Activated T-cell treated with anti-CD3 and anti-CD28 coated beads, Interleukin-2, amount 50 U/mL, for 4 hours (primary cell): ENCODE results near the gene TUBG1. TPM values are rescaled to one million over a fixed set of nuclear protein-coding genes. Genes with fewer than 3 reads are reported as not detected.
"Not testable (repeated sequence)": the region's sequence is repeated elsewhere in the genome, so short reads cannot be mapped to it uniquely, and the experiment has no call there.

ENCODE experiments used
- ATAC-seq, 2 donors: fragments of 200-7000 bp; cut with Tn5 transposase; one replicate each; pipeline ENCODE4 v1.10.0; 2021
- DNase-seq: peaks from one replicate; pipeline ENCODE4 v3.0.0-alpha.2; 2020
- H3K27me3 Mint-ChIP-seq: one replicate; pipeline ENCODE4 v1.8.0; 2021; ENCODE audit warnings: low read depth, mixed read lengths
- H3K36me3 Mint-ChIP-seq: one replicate; pipeline ENCODE4 v1.8.0; 2022; ENCODE audit warnings: mixed read lengths; ENCODE audit not compliant: insufficient read depth
- H3K4me1 Mint-ChIP-seq: one replicate; pipeline ENCODE4 v1.8.0; 2021; ENCODE audit warnings: low read depth, mixed read lengths
- H3K4me3 Mint-ChIP-seq: one replicate; pipeline ENCODE4 v1.8.0; 2021; ENCODE audit warnings: mild to moderate bottlenecking, moderate library complexity, mixed read lengths
- H3K9me3 Mint-ChIP-seq: one replicate; pipeline ENCODE4 v1.8.0; 2021; ENCODE audit warnings: mixed read lengths
- total RNA-seq, 3 donors: library from RNA; stranded (reverse); gene quantifications; one replicate each; pipeline ENCODE4 v1.2.1, GENCODE V29; 2021

TUBG1 gene
- total RNA-seq, 3 donors from 2014 or later: 91.7 to 103 (median 93.7) TPM

- ATAC-seq, H3K9me3 Mint-ChIP-seq, H3K36me3 Mint-ChIP-seq, H3K4me3 Mint-ChIP-seq, DNase-seq, H3K27me3 Mint-ChIP-seq, H3K4me1 Mint-ChIP-seq: not testable (repeated sequence)
Observed at GRCh38 chr17:42627032-42627764, 17.7 kb downstream of the TUBG1 start.

- H3K36me3 Mint-ChIP-seq: no peaks in the 10 kb centered on the region
- no peak for DNase-seq
- no peaks in the 10 kb centered on the region for H3K9me3 Mint-ChIP-seq
- H3K4me3 Mint-ChIP-seq: no peak overlapping the region
- H3K27me3 Mint-ChIP-seq: no peaks in the 10 kb centered on the region
- ATAC-seq: no peak
- no peaks in the 10 kb centered on the region for H3K4me1 Mint-ChIP-seq
Observed at GRCh38 chr17:42629411-42630009, 20.0 kb downstream of the TUBG1 start.

- ATAC-seq (no peak), DNase-seq (no peak)
- Mint-ChIP-seq H3K4me3 (no peak overlapping the region), H3K9me3 (no peaks in the 10 kb centered on the region), H3K36me3 (no peaks in the 10 kb centered on the region), H3K27me3 (no peaks in the 10 kb centered on the region), H3K4me1 (no peaks in the 10 kb centered on the region)
Observed at GRCh38 chr17:42632949-42633444, 23.5 kb downstream of the TUBG1 start.

- peaks cover 7% of the 10 kb centered on the region for H3K27me3 Mint-ChIP-seq
- DNase-seq (no peak), ATAC-seq (no peak)
- H3K36me3 Mint-ChIP-seq: no peaks in the 10 kb centered on the region
- H3K4me1 Mint-ChIP-seq: no peaks in the 10 kb centered on the region
- H3K9me3 Mint-ChIP-seq: no peaks in the 10 kb centered on the region
- H3K4me3 Mint-ChIP-seq: no peak overlapping the region
Observed at GRCh38 chr17:42639525-42640113, 30.1 kb downstream of the TUBG1 start.

GRCh38 chr17:42640121-42640520 is 30.6 kb downstream of the TUBG1 start:
- Mint-ChIP-seq H3K9me3 (no peaks in the 10 kb centered on the region), H3K4me1 (no peaks in the 10 kb centered on the region), H3K27me3 (peaks cover 8% of the 10 kb centered on the region), H3K36me3 (no peaks in the 10 kb centered on the region), H3K4me3 (no peak overlapping the region)
- no peak for ATAC-seq
- no peak for DNase-seq

GRCh38 chr17:42642336-42642735 is 32.9 kb downstream of the TUBG1 start:
- Mint-ChIP-seq H3K27me3 (peaks cover 13% of the 10 kb centered on the region), H3K4me3 (no peak overlapping the region), H3K9me3 (no peaks in the 10 kb centered on the region), H3K36me3 (no peaks in the 10 kb centered on the region), H3K4me1 (no peaks in the 10 kb centered on the region)
- DNase-seq (no peak), ATAC-seq (no peak)

- H3K4me1 Mint-ChIP-seq: no peaks in the 10 kb centered on the region
- no peak overlapping the region for H3K4me3 Mint-ChIP-seq
- peaks cover 8% of the 10 kb centered on the region for H3K27me3 Mint-ChIP-seq
- DNase-seq (no peak), ATAC-seq (no peak)
- H3K36me3 Mint-ChIP-seq: no peaks in the 10 kb centered on the region
- H3K9me3 Mint-ChIP-seq: no peaks in the 10 kb centered on the region
Observed at GRCh38 chr17:42647778-42648177, 38.3 kb downstream of the TUBG1 start.

GRCh38 chr17:42651392-42651791 is 41.9 kb downstream of the TUBG1 start:
- ATAC-seq: no peak
- Mint-ChIP-seq H3K36me3 (no peaks in the 10 kb centered on the region), H3K27me3 (peaks cover 19% of the 10 kb centered on the region), H3K4me1 (peaks cover 9% of the 10 kb centered on the region), H3K9me3 (no peaks in the 10 kb centered on the region), H3K4me3 (no peak overlapping the region)
- no peak for DNase-seq

- Mint-ChIP-seq H3K36me3 (no peaks in the 10 kb centered on the region), H3K4me3 (no peak overlapping the region), H3K4me1 (peaks cover 14% of the 10 kb centered on the region), H3K27me3 (peaks cover 19% of the 10 kb centered on the region), H3K9me3 (no peaks in the 10 kb centered on the region)
- ATAC-seq (no peak), DNase-seq (no peak)
Observed at GRCh38 chr17:42653179-42654124, 44.0 kb downstream of the TUBG1 start.

- peaks cover 28% of the 10 kb centered on the region for H3K4me1 Mint-ChIP-seq
- H3K4me3 Mint-ChIP-seq: no peak overlapping the region
- DNase-seq: no peak
- peaks cover 19% of the 10 kb centered on the region for H3K27me3 Mint-ChIP-seq
- H3K9me3 Mint-ChIP-seq: no peaks in the 10 kb centered on the region
- no peaks in the 10 kb centered on the region for H3K36me3 Mint-ChIP-seq
- ATAC-seq: no peak
Observed at GRCh38 chr17:42655528-42655927, 46.0 kb downstream of the TUBG1 start.

GRCh38 chr17:42657824-42658588 is 48.5 kb downstream of the TUBG1 start:
- ATAC-seq (no peak), DNase-seq (no peak)
- Mint-ChIP-seq H3K4me1 (peaks cover 28% of the 10 kb centered on the region), H3K27me3 (peaks cover 18% of the 10 kb centered on the region), H3K9me3 (no peaks in the 10 kb centered on the region), H3K4me3 (peak overlapping the region; percentile 88), H3K36me3 (no peaks in the 10 kb centered on the region)

- peak; percentile 84 to 85 for ATAC-seq
- peak within 1 kb of the TSS; percentile 88 for H3K4me3 Mint-ChIP-seq
- H3K9me3 Mint-ChIP-seq: no peaks in the 10 kb centered on the region
- peaks cover 10% of the 10 kb centered on the region for H3K27me3 Mint-ChIP-seq
- H3K4me1 Mint-ChIP-seq: peaks cover 28% of the 10 kb centered on the region
- H3K36me3 Mint-ChIP-seq: no peaks in the 10 kb centered on the region
- peak; percentile 76 for DNase-seq
Observed at GRCh38 chr17:42659079-42659931, 49.8 kb downstream of the TUBG1 start, which contains the start of gene TUBG2. Gene TUBG2, plus strand, starts transcription at chr17:42659284. Its CDS starts 220 bp downstream, at chr17:42659504.

- H3K36me3 Mint-ChIP-seq, DNase-seq, H3K27me3 Mint-ChIP-seq, ATAC-seq, H3K9me3 Mint-ChIP-seq: not testable (repeated sequence)
- Mint-ChIP-seq H3K4me3 (peak overlapping the region; percentile 88), H3K4me1 (peaks cover 28% of the 10 kb centered on the region)
Observed at GRCh38 chr17:42659932-42660274, 50.4 kb downstream of the TUBG1 start.
